HG03025 (cell line): Measurements from ENCODE around the gene RAB14.
"Not testable (repeated sequence)": the region's sequence is repeated elsewhere in the genome, so short reads cannot be mapped to it uniquely, and the experiment has no call there.

Experiments
- ATAC-seq: cut with Tn5 transposase; IDR thresholded peaks from one replicate; pipeline ENCODE4 v1.9.1; 2021; ENCODE audit warnings: mild to moderate bottlenecking, moderate library complexity; ENCODE audit not compliant: unreplicated experiment, low FRiP score

RAB14 gene

GRCh38 chr9:121169094-121169601 is 32.5 kb downstream of the RAB14 start:
- ATAC-seq = no peak

GRCh38 chr9:121168052-121168451 is 33.6 kb downstream of the RAB14 start:
- ATAC-seq = no peak

DNA sequence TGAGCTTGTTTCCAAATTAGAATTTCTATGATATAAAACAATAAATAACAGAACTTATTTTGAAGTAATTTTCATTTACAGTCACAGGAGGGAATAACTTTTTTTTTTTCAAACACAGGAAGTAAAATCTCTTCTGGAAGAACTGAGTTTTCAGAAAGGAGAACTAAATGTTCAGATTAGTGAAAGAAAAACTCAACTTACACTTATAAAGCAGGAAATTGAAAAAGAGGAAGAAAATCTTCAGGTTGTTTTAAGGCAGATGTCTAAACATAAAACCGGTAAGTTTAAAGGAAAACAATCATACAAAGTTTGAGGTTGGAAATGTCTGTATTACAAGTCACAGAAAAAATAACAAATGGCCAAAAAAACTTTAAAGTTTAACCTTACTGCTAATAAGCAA is 41.6 kb downstream of the RAB14 start:
- ATAC-seq = no peak

GRCh38 chr9:121157939-121158338 is 43.7 kb downstream of the RAB14 start:
- ATAC-seq = no peak

DNA sequence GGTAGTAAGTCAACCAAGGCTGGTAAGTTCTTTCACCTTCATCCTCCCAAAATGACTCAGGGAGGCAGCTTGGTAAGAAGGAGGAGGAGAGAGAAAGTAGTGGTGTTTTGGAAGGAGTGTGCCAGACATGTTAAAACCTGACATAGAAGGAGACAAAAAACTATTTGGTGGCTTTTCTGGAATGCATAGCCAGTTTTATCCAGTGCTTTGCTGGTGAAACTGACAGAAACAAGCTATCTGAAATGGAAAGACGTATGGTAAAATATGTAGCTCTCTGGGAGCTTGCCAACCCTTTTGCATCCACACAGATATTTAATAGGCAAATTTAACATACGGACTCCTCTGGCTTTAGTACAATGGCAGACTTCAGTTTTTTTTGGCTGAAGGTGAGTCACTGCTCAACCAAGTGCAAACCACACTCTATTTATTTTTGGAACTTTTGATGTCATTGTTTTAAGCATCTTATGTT is 45.4 kb downstream of the RAB14 start:
- no peak for ATAC-seq

- ATAC-seq = no peak
Observed at GRCh38 chr9:121154782-121155181, 46.9 kb downstream of the RAB14 start.

- ATAC-seq = no peak
Observed at GRCh38 chr9:121153642-121154041, 48.0 kb downstream of the RAB14 start.

GRCh38 chr9:121150188-121150587 is 51.5 kb downstream of the RAB14 start:
- no peak for ATAC-seq

GRCh38 chr9:121144482-121144881 is 57.2 kb downstream of the RAB14 start:
- no peak for ATAC-seq

- no peak for ATAC-seq
Observed at GRCh38 chr9:121143771-121144170, 57.9 kb downstream of the RAB14 start.

- no peak for ATAC-seq
Observed at GRCh38 chr9:121141706-121142105, 60.0 kb downstream of the RAB14 start.

GRCh38 chr9:121141306-121141705 is 60.4 kb downstream of the RAB14 start:
- ATAC-seq = no peak

DNA sequence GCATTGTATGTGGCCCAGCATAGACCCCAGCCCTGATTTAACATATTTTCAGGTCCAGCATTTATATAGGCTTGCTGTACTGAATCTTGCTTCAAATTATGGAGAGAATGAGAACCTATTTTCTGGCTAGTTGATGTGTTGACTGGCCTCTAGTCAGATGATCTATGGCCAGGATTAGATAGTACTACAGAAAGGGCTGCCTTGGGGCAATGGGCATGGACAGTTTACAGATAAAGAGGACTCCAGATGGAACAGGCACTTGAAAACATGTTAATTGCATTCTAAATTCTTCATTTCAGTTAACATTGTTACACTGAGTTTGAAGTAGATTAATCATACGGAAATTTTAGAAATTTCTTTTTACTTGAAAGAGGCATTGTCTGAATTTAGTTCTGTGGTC is 61.5 kb downstream of the RAB14 start:
- no peak for ATAC-seq

DNA sequence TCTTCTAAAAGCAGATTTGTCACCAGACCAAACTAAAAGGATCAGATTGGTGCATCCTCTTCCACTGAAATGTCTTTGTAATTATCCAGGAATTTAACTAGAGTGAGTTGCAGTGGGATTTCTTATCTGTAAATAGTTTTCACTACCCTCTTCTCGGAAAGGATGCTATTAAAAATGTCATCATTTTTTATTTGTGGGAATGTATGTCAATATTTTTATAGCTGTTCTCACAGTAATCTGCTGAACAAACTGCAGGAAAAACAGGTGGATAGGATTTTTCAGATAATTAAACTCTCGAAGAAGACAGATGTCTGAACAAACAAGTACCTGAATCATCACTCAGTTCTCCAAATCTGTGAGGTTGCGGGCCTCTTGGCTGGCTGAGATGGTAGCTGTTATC is 62.7 kb downstream of the RAB14 start:
- no peak for ATAC-seq

DNA sequence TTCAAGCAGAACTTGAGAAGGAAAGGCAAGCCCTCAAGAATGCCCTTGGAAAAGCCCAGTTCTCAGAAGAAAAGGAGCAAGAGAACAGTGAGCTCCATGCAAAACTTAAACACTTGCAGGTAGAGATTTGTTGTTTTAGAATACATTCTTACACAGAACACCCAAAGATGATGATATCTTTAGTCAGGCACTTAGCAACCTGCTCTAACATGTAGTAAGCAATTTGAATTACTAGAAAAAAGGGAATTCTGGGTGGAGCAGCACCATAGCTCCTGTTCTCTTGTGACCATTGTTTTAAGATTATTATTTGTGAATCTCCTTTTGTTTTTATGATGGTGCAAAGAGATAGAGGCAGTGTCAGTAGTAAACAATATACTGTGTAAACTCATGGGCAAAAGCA is 63.1 kb downstream of the RAB14 start:
- no peak for ATAC-seq

GRCh38 chr9:121135642-121136041 is 66.0 kb downstream of the RAB14 start:
- no peak for ATAC-seq

DNA sequence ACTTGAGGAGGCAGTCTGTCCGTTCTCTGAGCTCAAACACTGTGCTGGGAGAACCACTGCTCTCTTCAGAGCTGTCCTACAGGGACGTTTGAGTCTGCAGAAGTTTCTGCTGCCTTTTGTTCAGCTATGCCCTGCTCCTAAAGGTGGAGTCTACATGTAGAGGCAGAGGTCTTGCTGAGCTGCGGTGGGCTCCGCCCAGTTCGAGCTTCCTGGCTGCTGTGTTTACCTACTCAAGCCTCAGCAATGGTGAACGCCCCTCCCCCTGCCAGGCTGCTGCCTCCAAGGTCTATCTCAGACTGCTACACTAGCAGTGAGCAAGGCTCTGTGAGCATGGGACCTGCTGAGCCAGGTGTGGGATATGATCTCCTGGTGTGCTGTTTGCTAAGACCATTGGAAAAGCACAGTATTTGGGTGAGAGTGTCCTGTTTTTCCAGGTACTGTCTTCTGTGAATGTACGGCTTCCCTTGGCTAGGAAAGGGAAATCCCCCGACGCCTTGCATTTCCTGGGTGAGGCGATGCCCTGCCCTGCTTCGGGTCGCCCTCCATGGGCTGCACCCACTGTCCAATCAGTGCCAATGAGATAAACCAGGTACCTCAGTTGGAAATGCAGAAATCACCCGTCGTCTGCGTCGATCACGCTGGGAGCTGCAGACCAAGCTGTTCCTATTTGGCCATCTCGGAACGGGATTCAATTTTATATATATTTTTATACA is 68.4 kb downstream of the RAB14 start:
- ATAC-seq = no peak

DNA sequence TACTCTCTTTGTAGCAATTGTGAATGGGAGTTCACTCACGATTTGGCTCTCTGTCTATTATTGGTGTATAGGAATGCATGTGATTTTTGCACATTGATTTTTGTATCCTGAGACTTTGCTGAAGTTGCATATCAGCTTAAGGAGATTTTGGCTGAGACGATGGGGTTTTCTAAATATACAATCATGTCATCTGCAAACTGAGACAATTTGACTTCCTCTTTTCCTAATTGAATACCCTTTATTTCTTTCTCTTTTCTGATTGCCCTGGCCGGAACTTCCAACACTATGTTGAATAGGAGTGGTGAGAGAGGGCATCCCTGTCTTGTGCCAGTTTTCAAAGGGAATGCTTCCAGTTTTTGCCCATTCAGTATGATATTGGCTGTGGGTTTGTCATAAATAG is 72.3 kb downstream of the RAB14 start:
- not testable (repeated sequence) for ATAC-seq
